Measurements from ENCODE around the gene EYS.

DNA sequence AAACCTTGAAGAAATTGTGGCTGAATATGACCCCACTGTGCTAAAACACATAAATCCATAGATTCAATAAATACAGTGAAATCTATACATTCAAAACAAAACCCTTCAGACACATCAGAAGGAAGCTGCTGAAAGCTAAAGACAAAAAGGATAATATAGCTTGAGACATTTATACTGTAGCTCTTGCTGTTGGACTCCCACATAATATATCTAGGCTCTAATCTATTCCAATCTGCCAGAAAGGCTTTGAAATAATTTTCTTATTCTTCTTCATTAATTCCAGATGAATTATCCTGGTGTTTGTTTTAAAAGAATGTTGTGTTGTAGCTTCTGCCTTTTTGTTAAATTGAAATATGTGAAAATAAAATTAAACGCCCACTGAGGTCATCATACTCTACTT, 454.0 kb downstream of the EYS start:
- TF ChIP-seq CTCF (IDR thresholded peaks at IDR 0.05; ENCODE audit: low read length) (no peak), EZH2 (optimal IDR thresholded peaks at IDR 0.05; ENCODE audit: low read depth, low read length) (no peak)

Data from MM.1S (cell line).